HG03108 (cell line): ENCODE results near the gene ATP2A3.

Experiments
- ATAC-seq: cut with Tn5 transposase; IDR thresholded peaks from one replicate; pipeline ENCODE4 v1.9.1; 2021; ENCODE audit warnings: moderate library complexity; ENCODE audit not compliant: unreplicated experiment

The ATP2A3 gene

GRCh38 chr17:3929764-3930163, 34.5 kb downstream of the ATP2A3 start:
- no peak for ATAC-seq

DNA sequence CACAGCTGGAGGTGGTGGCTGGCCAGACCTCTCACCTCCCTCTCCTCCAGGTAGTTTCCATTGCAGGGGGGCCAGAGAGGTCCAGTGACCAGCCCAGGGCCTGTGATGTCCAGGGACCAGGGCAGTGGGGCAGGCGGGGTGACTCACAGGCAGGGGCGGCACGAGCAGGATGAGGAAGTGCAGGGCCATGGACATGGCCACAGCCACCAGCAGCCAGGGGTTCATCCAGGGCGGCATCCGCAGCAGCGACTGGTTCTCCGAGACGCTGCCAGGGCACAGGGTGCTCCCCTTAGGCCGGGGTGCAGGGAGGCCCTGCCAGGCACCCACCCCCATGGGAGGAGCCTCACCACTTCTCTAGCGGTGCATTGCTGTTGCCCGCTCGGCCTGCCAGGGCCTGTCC, 35.1 kb downstream of the ATP2A3 start:
- no peak for ATAC-seq

- no peak for ATAC-seq
Observed at GRCh38 chr17:3928406-3928805, 35.8 kb downstream of the ATP2A3 start.

GRCh38 chr17:3927628-3928340, 36.5 kb downstream of the ATP2A3 start:
- ATAC-seq: no peak

DNA sequence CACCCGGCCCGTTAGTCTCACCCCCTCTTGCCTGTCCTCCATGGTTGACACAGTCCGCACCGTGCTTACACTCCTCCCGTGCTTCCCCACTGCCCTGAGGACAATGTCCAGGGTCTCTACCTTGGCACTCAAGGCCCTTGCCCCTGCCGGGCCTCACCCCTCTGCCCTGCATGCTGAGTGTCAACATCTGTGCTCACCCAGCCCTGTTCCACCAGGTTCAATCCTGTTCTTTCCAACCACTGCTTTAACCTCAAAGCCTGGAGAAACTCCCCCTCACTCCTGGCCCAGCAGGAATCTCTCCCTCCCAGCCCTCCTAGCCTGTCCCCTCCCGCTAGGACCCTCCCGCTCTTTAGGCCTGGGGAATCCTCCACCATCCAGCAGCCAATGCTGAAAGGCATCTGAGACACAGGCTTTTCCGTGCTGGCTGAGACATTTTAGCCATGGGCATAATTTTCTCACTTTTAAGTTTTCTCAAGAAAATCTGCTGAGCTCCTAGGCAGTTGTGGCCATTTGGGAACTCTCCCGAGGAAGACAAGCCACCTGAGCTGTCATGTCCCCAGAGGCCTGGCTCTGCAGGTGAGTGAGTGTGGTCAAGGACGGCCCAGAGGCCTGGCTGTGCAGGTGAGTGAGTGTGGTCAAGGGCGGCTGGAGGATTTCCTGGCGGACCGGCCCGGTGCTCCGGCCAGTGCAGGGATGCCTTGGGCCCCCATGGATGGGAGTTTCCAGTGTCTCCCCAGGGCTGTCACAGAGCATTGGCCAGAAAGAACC, 37.2 kb downstream of the ATP2A3 start:
- ATAC-seq: no peak

DNA sequence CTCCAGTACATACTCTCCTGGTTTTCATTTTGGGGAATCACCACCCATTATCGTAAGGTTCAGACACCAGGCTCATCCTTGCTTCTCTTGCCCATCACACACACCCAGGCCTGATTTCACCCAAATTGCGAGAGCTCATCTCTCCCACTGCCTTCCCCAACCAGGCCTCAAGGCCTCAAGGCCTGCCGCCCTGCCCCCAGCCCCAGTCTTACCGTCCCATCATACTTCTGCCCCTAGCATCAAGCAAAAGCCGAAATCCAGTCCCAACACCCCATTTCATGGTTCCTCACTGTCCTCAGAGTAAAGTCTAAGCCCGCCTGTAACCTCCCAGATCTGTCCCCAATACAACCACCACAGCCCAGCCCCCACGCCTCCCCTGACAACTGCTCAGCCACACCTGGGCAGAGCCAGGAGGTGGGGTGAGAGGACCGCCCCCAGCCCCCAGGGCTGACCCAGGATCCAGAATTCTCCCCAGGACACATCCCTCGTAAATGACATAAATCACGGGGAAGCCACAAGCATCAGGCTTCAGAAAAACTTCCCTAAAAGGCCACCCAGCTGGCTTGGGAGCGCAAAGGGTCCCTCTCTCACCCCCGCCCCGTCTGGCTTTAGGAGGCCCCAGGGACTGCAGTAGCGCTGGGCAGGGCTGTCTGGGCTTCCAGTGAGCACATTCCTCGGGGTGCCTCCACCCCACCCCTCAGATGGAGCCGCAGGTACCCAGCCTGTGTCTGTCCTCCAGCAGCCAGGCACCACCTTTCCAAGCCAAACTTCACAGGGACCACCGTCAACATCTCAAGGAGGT, 38.4 kb downstream of the ATP2A3 start:
- no peak for ATAC-seq

DNA sequence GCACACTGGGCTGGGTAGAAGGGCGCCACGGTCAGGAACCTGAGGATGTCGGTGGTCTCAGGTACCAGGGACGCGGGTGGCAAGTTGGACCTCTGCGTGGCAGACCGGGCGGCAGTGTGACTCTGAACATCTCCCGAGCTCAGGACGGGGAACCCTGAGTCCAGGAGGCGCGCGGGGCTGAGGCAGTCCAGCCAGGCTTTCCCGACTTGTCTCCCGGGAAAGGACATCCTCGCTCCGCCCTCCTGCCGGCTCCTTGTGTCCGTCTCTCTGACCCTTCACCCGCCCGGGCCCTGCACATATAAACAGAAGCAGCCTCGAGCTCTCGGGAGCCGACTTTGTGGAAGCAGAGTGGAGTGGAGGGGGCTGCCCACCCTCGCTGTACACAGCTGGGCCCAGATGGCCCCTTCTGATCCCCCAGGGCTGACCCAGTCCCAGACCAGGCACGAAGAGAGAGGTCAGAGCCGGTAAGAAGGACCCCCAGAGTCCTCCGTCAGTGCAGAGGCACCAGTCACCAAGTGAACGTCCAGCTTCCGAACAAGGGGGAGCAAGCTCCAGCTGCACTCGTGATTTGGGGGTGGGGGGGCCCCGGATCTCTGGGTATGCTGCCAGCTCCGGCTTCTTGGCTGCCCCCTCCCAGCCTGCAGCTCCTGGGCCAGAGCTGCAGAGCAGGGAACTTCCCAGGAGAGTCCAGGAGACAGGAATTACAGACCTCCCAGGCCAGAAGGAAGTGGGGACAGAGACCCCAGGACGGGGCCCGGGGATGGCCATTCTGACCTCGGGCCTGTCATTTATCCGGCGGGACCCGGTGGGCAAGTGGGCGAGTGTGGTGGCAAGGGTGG, 39.5 kb downstream of the ATP2A3 start:
- ATAC-seq: no peak

DNA sequence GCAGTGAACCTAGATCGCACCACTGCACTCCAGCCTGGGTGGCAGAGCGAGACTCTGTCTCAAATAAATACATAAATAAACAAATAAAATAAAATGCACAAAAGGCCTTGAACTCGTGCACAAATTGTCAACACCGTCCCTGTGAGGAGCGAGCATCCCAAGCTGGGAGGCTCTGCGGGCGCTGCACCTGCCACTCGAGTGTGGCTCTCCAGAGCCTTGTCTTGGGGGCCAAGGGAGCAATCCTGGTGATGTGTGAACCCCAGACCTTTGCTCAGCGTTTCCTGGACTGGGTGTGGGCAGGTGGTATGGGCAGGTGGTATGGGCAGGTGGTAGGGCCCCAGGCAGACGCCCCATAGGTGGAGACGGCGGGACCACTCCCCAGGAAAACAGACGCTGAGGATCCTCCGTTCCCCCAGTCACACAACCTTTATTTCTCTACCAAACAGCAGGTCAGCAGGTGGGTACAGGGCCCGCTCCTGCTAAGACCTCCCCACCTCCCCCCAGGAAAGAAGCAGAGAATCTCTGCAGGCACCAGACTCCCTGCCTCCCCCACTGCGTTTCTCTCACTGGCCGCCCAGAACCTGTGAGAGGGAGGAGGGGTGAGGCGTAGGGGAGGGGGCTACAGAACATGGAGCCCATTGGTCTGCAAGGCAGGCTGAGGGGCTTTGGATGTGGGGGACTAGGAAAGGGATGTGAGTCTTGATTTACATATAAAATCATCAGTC, 40.6 kb downstream of the ATP2A3 start:
- no peak for ATAC-seq

DNA sequence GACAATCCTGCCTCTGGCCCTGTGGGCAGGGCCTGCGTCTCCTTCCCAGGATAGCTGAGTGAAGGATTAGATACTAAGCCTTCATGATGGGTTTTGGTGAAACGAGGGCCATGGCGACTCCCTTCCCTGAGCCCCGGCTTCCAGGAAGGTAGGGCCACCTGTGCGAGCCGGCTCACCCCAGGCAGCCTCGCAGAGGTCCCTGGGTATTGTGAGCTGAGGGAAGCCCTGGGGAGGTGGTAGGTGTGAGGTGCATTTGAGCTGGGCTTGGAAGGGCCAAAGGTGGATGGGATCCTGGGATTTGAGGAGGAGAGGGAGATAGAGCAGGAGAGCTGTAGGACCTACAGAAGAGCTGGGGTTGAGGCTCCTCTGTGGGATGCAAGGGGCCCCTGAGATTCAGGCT, 41.5 kb downstream of the ATP2A3 start:
- ATAC-seq: no peak

DNA sequence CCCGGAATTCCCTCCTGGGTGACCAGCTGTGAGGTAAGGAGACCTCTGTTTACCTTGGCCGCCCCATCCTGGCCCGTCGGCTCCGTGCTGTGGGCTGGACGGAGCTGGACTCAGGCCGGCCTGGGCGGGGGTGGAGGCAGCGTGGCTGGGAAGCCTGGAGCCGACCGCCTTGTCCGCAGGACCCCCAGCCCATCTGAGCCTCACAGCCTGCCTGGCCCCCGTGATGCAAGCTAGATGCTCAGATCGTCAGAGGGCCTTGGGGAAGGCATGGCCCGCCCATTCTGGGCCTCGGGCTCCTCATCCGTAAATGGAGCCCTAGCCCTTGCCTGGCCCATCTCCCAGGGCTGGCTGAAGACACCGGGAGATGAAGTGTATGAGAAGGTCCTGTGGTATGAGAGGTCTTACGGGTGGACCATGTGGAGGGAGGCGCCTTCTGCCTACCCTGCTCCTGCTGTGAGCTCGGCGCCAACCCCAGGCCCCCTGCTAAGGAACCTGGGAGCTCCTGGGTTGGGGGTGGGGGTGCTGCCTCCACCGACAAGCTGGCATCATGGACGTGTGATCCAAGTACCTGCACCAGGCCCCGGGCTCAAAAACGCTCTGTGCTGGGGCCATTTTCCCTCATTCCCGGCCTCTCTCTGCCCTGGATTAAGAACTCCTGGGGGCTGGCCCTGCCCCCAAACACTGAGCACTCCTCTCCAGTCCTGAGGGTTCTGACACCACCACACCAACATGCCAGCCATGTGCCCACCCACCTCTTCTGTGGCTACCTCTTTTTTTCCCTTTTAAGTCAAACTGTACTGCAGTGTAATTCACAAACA, 42.5 kb downstream of the ATP2A3 start:
- ATAC-seq: no peak

GRCh38 chr17:3921006-3921405, 43.2 kb downstream of the ATP2A3 start:
- no peak for ATAC-seq

- no peak for ATAC-seq
Observed at GRCh38 chr17:3919123-3919624, 45.1 kb downstream of the ATP2A3 start.

- no peak for ATAC-seq
Observed at GRCh38 chr17:3918372-3919122, 45.7 kb downstream of the ATP2A3 start.

DNA sequence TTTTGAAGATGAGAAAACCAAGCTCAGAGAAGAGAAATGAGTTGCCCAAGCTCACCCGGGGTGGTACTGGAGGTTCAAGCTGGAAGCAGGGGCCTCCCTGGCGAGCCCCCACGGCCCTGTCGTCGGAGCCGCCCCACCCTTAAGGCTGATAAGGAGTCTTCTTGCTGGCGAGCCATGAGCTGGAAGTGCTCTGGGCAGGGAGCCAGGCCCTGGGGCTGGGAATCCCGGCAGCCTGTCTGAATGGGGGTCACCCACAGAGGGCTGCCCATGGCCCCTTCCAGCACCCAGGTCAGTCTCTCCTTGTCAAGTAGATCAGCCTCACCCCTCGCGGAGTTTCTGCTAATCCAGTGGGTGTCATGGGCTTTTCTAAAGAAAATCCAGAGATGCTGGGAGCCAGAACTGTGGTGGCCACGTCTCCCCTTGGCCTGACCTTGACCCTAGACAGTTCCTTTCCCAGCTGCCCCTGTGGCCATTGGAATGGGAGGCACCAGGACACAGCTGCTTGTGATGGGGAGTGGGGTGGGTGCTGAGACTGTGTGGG, 46.8 kb downstream of the ATP2A3 start:
- ATAC-seq: no peak

GRCh38 chr17:3916825-3917224, 47.4 kb downstream of the ATP2A3 start:
- ATAC-seq: no peak

DNA sequence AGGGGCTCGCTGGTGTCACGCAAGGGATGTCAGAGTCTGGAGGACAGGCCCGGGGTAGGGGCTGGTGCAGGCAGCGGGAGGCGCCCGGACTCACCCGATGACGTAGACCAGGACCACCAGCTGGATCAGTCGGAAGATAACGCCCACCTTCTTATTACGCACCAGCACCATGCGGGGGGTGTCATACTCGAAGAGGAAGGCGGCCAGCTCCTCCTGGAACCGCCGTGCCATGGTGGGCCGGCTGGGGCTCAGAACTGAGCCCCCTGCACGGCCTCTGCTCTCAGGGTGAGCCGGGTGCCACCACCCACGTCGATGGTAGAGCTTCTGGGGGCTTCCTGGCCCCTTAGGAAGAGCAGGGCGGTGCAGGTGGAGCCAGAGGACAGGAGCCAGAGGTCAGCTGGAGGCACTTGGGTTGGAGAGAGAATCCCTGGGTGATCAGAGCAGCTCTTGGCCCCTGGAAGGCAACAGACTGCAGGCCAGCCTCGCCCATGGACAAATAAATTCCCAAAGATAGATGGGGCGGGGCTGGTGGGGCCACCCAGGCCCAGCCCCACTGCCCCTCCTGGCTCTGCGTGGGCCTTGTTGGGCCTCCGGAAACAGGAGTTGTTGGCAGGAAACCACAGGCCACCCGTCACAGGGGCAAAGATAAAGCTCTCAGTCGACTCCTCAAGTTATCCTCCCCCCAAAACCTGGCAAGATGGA, 48.1 kb downstream of the ATP2A3 start, which contains the start of gene P2RX1:
P2RX1 (minus strand) TSS at position 471 of the 702 bp plus-strand sequence; CDS start at position 231, 240 bp downstream.
- no peak for ATAC-seq

DNA sequence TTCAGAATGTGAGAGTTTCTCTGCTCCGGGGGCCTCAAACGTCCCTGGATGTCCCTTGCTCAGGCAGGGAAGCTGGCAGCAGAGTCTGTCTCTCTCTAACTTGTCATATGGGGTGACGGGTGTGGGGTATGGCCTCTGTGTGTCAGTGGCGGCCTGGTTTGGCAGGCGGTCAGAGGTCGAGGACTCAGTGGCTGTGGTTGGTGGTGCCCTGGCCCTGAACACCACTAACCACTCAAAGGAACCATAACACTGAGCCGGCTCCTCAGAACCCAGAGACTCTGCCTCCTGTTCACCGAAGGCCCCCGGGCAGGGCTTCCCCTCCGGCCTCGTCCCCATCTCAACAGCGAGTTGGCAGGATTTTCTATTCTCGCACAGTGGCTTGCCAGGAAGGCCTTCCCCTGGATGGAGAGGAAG, 48.6 kb downstream of the ATP2A3 start:
- no peak for ATAC-seq
